HG02884 (cell line): ENCODE data around the gene EFR3B.
"Not testable (repeated sequence)": the region's sequence is repeated elsewhere in the genome, so short reads cannot be mapped to it uniquely, and the experiment has no call there.

Experiments
- ATAC-seq: cut with Tn5 transposase; IDR thresholded peaks from one replicate; pipeline ENCODE4 v1.9.1; 2021; ENCODE audit warnings: mild to moderate bottlenecking, moderate library complexity; ENCODE audit not compliant: unreplicated experiment

Gene EFR3B

DNA sequence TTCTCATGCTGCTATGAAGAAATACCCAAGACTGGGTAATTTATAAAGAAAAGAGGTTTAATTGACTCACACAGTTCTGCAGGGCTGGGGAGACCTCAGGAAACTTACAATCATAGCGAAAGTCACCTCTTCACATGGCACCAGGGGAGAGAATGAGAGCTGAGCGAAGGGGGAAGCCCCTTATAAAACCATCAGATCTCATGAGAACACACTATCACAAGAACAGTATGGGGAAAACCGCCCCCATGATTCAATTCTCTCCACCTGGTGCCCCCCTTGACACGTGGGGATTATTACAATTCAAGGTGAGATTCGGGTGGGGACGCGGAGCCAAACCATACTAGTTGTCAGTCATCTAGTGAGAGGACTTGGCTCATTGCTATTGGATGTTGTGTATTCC is 60.5 kb downstream of the EFR3B start:
- not testable (repeated sequence) for ATAC-seq

DNA sequence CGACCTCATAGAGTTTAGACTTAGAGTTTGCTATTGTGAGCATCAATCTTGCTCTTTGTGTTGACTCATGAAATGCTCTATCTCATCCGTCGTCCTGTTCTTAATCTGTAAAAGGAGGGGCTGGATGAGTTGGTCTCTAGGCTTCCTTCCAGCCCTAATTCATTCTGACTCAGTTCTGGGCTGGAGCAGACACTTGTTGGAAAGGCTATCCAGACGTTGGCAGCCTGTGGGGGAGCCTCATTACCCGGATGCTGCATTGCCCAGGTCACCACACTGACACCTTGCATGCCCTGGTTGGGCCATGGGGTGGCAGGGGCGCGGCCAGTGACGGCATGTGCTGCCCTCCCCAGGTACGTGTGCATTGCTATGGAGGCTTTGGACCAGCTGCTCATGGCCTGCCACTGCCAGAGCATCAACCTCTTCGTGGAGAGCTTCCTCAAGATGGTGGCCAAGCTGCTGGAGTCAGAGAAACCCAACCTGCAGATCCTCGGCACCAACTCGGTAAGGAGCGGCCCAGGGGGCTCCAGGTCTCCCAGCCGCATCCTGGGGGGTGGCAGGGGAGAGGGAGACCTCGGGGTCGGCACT is 61.5 kb downstream of the EFR3B start:
- no peak for ATAC-seq

DNA sequence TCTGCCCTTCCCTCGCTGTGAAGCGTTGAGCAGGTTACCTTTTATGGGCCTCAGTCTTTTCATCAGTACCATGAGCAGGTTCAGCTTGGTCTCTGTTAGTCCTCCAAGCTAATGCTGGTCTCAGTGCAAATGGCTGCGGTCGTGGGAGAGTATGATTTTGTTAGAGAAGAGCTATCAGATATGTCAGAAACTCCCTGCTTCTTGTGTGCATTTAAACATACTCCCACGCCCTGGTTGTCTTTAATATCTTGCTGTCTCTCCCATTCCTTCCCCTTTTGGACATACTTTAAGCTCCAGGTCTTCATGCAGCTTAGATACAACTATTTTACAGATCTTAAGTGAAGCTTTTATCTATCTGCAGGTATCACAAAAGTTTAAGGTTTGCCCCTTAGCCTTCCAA is 62.9 kb downstream of the EFR3B start:
- no peak for ATAC-seq

DNA sequence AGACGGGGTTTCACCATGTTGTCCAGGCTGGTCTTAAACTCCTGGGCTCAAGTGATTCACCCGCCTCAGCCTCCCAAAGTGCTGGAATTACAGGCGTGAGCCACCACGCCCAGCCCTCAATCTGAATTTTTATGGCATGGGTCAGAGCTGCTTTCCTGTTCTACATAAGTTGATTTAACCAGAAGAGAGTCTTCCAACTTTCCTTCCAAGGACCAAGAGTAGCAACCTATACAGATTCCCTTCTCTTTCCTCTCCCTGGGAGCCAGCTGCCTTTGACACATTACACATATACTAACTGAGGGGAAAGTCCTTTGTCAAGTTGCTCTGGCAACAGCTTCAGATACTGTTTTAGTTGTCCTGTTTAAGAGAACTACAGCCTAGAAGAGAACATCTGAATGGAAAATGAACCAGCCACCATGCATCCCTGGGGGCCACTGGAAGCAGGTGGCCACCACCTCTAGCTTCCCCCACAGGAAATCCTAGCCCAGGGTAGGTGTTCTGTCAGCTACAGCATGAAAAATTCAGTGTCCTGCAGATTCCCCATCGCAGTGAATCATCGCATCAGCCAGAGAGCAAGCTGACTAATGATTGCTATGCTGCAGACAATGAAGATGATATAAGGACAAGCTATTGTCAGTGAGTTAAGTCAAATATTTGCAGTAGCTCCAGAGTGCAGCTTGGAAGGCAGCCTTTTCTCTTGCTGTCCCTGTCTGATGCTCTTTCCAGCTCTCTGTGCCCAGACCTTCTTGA is 63.6 kb downstream of the EFR3B start:
- ATAC-seq, result no peak

DNA sequence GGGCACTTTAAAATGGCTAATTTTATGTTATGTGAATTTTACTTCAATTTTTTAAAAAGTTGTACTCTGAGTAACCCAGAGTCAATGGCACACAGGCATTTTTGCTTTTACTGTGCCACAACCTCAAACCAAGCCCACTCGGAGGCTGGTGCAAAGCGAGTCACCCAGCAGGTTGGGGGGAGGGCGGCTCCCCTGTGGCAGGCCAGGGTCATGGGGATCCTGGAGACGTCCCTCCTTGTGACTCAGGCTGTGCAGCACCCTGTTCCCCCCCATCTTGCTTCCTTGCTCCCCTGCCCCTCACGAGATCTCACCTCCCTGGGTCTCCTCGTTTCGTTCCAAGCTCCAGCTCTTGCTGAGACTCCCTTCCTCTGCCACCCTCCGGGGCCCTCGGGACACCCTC is 67.9 kb downstream of the EFR3B start:
- ATAC-seq, result no peak

DNA sequence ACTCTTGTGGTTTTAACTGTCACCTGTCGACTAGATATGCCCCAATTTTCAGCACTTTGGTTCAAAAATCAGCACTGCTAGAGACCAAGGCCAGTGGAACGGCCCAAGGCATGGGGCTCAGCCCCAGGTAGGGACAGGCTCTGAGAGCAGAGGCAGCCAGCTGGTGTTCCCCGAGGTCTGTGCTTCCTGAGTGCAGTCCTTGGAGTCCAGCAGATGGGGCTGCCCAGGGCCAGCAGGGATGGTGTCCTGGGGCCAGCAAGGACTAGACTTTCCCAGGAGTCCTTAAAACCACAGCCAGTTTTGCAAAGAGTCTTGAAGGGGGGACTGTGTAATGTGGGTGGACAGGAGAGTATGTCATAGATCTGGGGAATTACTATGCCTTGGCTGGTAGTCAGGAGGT is 70.2 kb downstream of the EFR3B start:
- ATAC-seq, result no peak

DNA sequence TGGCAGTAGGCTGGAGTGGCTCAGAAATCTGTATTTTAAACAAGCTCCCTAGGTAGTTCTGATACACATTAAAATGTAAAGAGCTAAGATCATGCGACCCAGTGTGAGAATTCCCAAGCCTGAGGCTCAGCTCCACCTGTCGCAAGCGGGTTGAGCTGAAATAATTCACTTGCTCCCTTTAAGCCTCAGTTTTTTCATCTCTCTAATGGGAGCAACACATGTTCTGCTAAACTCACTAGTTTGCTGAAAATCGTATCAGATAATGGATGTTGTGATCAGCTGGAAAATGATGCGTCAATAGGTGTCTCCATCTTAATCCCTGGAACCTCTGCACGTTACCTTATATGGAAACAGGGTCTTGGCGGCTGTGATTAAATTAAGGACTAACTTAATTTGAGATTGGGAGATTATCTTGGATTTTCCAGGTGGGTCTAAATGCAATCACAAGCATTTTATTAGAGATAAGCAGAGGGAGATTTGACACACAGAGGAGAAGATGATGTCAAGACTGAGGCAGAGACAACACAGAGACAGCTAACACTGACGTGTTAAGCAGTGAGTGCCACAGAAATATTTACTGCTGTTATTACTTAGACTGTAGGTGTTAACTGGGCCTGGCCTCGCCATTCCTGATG is 73.5 kb downstream of the EFR3B start:
- ATAC-seq, result no peak

DNA sequence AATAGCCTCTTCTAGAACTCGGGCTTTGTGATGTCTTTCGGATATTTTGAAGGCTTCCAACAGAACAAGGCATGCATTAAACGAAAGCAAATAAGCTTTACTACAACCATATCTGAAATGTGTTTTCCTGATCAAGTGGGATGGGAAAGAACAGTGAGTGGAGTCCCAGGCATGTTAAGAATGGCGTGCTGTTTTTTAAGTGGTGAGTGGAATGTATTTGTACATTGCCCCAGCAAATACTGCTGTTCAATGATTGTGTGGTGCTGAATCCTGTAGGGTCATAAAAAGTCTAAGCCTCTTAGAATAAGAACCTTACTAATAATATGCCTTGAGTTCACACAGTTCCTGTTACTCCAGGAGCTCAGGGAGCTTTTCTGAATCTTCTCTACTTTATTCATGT is 74.0 kb downstream of the EFR3B start:
- no peak for ATAC-seq

DNA sequence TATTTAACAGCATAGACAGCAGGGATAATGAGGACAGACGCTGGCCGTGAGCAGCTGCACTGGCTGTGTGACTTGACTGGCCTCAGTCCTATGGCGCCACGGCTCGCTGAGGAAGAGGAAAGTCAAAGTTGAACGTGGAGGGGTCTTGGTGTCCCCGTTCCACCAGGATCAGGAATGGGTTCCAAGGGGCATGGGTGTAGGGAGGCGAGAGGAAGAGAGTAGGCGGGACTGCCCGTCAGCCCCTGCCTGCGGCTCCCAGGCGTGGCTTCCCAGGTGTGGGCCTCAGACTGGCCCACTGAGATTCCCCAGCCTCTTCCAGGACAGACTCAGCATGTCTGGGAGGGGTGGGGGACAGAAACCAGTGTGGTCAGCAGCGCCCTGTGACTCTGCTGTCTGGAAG is 75.1 kb downstream of the EFR3B start:
- no peak for ATAC-seq

DNA sequence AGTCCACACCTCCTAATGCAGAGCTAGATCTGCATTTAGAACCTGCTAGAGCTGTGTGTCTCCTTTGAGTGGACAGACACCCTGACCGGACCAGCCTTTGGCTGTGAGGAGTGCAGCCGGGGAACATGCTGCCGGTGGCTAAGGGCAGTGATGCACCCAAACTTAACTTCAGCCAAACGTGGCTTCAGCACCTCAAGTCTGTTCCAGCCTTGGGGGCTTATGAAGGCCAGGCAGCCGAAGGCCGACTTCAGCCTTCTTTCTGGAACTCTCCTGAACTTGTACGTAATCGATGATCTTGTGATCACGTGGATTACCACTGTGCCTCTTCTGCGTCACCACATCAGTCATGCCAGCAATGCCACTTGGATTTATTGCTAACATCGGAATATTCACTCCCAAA is 77.4 kb downstream of the EFR3B start:
- ATAC-seq, result no peak

DNA sequence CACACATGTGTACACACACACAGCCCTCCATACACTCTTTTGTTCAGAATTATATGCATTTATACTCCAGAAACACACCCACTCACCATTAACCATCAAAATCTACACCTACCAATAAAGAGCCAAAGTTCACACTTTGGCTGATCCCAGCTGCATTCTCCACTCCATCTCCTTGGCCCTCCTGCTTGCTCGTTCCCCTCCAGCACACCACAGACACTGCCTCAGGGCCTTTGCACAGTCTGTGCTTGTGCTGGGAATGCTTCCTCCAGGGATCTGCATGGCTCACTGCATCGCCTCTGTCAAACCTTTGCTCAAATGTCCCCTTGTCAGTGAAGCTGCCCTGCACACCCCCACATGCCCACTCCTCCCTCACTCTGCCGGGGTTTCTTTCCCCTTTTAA is 80.5 kb downstream of the EFR3B start:
- no peak for ATAC-seq

DNA sequence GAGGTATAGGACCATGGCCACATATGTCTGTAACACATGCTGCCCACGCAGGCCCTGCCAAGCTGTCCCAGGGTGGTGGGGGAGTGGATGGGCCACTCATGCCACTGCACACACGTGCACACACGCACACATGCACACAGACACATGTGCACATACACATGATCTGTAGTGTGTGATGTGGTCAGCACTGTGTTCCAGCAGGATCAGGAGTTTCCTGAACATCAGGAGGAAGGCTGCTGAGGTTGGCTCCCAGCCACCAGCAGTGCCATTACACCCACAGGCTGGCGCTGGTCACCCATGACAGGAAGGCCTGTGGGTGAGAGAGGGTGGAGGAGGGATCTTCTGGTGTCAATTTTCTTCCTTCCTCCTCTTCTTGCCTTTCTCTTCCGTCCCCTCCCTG is 81.8 kb downstream of the EFR3B start:
- no peak for ATAC-seq

DNA sequence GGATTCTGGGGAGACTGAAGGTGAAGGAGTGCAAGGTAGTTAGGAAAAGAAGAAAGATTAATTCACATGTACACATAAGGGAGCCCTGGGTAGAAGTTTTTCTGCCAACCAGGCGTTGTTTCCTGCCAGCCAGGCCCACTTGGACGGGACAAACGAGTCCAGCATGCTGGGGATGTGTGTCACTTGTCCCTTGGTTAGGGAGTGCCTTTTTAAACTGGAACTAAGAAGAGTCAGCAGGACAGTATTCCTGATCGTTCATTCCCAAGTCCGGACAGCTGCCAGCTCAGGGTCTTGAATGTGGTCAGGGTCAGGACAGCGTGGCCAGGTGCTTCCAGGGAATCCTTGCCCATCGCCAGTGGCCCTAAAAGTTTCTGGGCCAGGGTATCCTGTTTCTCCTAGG is 83.3 kb downstream of the EFR3B start:
- no peak for ATAC-seq

DNA sequence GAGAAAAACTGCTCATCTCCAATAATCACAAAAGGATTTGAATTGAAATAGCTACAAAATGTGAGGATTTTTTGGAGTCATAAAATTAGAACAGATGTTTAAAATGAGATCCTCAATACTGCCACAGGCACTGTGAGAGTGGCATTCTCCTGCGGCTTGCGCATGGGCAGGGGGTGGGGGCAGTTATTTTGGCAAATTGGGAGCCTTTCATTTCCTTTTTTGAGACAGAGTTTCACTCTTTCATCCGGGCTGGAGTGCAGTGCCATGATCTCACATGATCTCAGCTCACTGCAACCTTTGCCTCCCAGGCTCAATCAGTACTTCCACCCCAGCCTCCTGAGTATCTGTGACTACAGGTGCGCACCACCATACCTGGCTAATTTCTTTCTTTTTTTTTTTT is 84.1 kb downstream of the EFR3B start:
- ATAC-seq, result no peak

DNA sequence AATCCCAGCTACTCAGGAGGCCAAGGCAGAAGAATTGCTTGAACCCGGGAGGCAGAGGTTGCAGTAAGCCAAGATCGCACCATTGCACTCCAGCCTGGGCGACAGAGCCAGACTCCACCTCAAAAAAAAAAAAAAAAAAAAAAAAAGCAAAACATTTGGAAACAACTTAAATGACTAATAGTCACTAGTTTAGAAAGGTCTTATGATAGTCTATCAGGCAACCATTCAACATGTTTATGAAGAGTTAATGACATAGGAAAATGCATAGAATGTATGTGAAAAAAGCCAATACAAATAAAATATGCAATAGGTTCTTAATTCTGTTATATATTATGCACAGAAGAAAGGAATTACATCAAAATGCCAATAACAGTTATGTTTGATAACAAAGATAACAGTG is 85.2 kb downstream of the EFR3B start:
- ATAC-seq, result not testable (repeated sequence)

DNA sequence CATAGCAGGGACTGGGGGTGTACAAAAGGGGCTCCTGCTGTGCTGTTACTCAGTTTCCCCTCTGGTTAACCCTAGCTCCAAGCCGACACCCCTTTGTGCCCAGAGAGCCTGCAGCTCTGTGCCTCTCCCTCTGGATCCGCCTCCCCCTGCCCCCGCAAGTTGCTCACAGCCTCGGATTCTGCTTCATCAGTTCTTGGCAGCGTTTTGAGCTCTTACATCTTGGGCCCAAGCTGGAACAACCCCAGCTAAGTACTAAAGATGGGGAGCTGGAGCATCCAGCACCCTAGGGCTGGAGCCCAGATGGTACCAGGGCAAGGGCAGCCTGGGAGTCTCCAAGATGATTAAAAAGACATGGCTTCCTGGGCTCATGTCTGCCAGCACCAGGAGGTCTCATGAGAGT is 85.8 kb downstream of the EFR3B start:
- ATAC-seq, result no peak

DNA sequence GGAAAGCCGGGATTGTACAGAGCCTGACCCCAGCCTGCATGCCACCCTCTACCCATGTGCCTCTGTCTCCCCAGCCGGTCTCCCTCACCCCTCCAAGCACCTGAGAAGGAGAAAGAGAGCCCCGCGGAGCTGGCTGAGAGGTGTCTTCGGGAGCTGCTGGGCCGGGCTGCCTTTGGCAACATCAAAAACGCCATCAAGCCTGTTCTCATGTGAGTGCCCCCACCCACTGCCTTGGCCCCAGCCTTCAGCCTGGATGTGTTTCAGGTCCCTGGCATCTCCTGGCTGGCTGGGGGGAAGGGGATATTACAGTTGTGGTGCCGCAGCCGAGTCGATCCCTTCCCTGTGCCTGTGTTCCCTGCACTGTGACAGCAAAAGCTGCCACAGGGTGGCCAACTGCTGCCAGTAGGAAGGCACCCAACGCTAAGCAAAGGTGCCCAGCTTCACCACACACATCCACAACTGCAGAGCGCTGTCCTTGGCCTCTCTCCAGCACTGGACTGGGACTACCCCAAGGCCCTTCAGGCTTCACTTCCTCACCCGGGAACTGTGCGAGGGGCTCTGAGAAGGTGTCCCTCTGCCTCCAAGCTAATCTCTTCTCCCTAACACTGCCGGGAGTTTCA is 88.1 kb downstream of the EFR3B start:
- no peak for ATAC-seq

DNA sequence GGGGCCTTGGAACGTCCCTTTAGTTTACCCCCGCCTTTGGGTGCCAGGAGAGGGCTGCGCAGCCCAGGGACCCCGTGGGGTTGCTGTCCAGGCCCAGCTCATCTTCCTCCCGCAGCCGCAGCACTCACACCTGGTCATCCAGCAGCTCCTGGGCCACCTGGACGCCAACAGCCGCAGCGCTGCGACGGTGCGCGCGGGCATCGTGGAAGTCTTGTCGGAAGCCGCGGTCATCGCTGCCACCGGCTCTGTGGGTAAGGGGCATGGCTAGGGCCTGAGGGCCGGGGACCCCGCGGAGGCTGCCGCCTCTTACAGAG is 89.3 kb downstream of the EFR3B start:
- ATAC-seq, result no peak

DNA sequence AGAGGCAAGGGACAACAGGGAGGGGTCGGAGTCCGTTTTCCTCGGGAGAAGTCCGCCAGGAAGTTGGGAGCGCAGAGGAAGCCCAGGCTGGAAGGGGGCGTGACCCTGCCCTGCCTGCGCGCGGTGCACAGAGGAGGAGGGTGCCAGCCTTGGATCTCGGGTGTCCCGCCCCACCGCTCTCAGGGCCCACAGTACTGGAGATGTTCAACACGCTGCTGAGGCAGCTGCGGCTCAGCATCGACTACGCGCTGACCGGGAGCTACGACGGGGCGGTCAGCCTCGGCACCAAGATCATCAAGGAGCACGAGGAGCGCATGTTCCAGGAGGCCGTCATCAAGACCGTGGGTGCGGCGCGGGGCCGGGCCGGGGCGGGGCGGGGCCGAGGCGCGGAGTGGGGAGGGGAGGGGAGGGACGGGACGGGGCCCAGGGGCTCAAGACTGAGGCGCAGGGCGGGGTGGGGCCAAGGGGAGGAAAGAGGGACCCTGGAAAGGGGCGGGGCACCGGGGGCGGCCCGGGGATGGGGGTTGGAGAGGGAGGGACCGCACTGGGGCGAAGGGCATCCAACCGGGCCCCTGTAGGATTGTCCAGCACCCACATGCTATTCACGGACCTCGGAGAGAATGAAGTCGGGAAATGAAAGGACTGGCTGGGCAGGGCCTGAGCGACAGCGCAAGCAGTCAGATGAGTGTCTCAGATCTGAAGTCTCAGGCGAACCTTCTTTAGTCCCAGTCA is 89.9 kb downstream of the EFR3B start:
- ATAC-seq, result no peak

DNA sequence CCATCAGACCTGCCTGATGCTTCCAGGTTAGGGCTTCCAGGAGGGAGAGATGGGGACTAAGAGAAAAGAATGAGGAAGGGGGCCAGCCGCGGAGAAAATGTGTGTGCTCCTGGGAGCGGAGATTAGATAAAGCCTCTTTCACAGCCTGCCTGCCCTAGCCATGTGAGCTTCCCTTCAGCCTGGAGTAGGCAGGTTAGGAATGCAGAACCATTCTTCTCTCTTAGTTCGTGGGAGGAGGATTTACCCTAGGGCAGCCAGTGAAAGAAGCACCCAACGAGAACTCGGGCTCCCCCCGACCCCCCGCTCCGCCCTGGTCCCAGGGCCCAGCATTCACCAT is 90.4 kb downstream of the EFR3B start:
- no peak for ATAC-seq

DNA sequence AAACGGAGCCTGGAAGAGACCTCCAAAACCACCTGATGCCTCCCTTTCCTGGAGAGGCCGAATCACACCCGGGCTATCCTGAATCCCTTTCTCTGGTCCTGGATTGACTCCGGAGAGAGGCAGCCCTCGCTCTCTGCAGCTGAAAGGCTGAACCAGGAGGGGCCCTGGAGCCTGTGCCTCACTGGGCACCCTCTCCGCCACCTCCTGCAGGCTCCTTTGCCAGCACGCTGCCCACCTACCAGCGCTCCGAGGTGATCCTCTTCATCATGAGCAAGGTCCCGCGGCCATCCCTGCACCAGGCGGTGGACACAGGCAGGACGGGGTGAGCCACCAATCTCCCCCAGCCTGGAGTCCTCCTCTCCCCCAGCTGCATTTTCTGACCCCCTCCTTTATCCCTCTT is 90.8 kb downstream of the EFR3B start:
- no peak for ATAC-seq

DNA sequence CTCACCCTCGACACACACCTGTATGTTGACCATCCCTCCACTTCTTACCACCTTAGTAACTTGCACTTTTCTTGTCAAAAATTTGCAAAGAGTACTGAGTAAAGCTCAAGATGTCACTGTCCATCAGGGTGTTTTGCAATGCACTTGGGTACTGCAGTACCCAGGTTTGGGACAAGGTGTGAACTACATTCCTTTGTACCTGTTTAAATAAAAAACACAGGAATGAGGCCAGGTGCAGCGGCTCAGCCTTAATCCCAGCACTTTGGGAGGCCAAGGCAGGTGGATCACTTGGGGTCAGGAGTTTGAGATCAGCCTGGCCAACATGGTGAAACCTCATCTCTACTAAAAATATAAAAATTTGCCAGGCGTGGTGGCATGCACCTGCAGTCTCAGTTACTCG is 98.7 kb downstream of the EFR3B start:
- ATAC-seq, result not testable (repeated sequence)
